HG03565 (cell line): Measurements from ENCODE around the gene RENBP.
"Not testable (repeated sequence)": the region's sequence is repeated elsewhere in the genome, so short reads cannot be mapped to it uniquely, and the experiment has no call there.

Experiments
- ATAC-seq: cut with Tn5 transposase; IDR thresholded peaks from one replicate; pipeline ENCODE4 v1.9.1; 2021; ENCODE audit warnings: mild to moderate bottlenecking, moderate library complexity; ENCODE audit not compliant: unreplicated experiment

RENBP gene

GRCh38 chrX:153944140-153944799 lies at the start of gene RENBP:
Gene RENBP (minus strand): TSS chrX:153944643. CDS start chrX:153944610, 33 bp downstream.
- no peak for ATAC-seq

GRCh38 chrX:153993978-153994377 lies 49.5 kb upstream of the RENBP start:
- no peak for ATAC-seq

DNA sequence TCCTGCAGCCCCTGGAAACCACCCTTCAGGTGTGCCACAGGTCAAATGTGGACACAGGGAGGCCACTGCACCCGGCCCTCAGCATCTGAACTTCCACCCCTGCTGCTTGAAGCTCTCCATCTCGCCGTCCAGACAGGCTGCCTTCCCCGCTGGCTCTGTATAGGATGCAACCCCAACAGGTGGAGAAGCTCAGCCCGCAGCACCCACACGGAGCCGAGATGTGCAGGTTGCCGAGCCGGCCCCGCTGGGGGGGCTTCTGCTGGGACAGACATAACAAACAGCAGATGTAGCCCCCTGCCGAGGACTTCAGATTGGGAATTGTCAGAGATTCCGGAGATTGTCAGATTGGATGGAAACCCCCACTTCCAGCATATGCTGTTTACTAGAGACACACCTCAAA lies 48.6 kb upstream of the RENBP start:
- ATAC-seq: no peak

GRCh38 chrX:153992180-153992579 lies 47.7 kb upstream of the RENBP start:
- no peak for ATAC-seq

DNA sequence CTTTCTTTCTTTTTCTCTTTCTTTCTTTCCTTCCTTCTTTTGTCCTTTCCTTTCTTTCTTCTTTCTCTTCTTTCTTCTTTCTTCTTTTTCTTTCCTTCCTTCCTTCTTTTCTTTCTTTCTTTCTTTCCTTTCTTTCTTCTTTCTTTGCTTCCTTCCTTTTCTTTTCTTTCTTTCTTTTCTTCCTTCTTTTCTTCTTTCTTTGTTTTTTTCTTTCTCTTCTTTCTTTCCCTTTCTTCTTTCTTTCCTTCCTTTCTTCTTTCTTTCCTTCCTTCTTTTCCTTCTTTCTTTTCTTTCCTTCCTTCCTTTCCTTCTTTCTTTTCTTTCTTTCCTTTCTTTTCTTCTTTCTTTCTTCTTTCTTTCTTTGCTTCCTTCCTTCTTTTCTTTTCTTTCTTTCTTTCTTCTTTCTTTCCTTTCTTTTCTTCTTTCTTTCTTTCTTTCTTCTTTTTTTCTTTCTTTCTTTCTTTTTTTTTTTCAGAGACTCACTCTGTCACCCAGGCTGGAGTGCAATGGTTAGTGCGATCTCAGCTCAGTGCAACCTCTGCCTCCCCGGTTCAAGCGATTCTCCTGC lies 46.7 kb upstream of the RENBP start:
- no peak for ATAC-seq

DNA sequence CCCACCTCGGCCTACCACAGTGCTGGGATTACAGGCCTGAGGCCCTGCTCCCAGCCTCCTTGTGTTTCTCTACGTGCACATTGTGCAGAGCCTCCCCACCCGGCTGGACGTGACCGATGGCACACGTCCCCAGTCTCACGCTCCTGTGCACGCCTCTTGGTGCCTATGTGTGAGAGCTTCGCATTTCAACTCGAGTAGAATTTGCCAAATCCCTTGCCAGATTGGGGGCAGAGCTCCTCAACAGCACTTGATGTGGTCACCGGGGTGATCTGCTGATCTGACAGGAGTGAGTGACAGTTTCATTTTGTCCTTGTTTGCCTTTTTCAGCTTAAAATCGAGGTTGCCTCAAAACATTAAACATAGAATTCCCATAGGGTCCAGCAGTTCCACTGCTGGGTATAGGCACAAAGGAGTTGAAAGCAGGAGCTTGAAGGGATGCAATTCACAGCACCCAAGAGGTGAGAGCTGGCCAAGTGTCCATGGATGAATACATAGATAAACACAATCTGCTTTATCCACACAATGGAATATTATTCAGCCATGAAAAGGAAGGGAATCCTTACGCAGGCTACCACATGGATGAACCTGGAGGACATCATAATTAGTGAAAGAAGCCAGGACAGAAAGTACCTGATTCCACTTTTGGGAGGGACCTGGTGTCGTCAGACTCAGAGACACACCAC lies 45.7 kb upstream of the RENBP start:
- no peak for ATAC-seq

GRCh38 chrX:153988493-153988892 lies 44.0 kb upstream of the RENBP start:
- ATAC-seq: no peak

GRCh38 chrX:153984351-153985178 lies 40.1 kb upstream of the RENBP start:
- no peak for ATAC-seq

- no peak for ATAC-seq
Observed at GRCh38 chrX:153983321-153983801, 38.9 kb upstream of the RENBP start.

DNA sequence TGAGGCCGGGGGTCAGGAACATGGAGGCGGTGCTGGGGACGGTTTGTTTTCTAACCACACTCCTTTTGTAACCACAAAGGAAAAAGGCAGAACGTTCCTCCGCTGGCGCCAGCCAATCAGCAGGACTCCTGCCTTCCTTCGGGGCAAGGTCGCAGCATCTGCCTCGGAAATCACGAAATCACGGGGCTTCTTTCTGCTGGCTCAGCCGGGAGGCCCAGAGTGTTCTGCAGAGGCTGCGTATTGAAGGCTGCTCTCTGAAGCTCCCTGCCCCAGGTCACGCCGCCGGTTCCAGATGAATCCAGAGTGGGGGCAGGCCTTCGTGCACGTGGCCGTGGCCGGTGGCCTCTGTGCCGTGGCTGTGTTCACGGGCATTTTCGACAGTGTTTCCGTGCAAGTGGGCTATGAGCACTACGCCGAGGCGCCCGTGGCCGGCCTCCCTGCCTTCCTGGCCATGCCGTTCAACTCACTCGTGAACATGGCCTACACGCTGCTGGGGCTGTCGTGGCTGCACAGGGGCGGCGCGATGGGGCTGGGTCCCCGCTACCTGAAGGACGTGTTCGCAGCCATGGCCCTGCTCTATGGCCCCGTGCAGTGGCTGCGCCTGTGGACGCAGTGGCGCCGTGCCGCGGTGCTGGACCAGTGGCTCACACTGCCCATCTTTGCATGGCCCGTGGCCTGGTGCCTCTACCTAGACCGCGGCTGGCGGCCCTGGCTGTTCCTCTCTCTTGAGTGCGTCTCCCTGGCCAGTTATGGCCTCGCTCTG lies 37.5 kb upstream of the RENBP start:
- no peak for ATAC-seq

DNA sequence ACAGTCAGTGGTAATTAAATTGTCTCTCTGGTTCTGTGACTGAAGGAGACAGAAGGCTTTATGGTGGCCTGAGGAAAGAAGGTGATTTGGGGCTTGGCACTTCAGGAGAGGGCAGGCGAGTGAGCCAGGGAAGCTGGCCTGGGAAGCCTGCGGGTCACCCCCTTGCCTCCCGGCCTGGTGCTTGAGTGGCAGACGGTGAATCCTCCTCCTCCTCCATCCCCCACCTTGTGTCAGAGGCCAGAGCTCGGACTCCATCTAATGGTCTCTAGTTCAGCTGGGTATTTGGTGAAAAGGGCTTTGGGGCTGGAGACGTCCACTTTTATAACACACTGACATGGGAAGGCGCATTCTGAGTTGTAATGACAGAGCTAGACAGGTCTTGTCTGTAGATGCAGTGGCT lies 36.8 kb upstream of the RENBP start:
- no peak for ATAC-seq

GRCh38 chrX:153980394-153980793 lies 36.0 kb upstream of the RENBP start:
- ATAC-seq: not testable (repeated sequence)

DNA sequence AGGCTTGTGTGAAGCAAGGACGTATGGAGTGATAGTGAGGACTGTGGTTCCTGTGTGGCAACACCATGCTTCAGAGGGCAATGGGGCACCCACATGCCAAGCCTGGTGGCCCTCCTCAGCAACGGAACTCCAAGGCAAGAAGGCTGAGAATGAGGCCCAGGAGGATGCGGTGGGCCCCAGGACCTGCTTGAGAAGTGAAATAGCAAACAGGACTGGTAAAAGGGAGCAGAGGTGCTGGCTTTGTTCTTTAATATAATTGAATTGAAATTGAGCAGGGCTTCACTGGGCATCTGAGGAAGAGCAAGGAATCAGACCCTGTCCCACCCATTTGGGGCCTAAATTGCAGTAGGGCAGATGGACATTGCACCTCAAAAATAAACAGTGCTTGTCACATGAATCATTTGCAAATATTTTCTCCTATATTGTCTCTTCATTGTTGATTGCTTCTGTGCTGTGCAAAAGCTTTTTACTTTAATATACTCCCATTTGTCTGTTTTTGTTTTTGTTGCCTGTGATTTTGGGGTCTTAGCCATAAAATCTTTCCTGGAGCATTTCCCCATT lies 30.4 kb upstream of the RENBP start:
- ATAC-seq: no peak

GRCh38 chrX:153974003-153974725 lies 29.7 kb upstream of the RENBP start:
- no peak for ATAC-seq

- ATAC-seq: no peak
Observed at GRCh38 chrX:153973127-153974002, 28.9 kb upstream of the RENBP start.

- ATAC-seq: peak; percentile 43
Observed at GRCh38 chrX:153972368-153973126, 28.1 kb upstream of the RENBP start, which contains the start of gene TMEM187. Gene TMEM187 (plus strand): TSS chrX:153972754. CDS start chrX:153982063, 9,309 bp downstream.

- peak; percentile 23 for ATAC-seq
Observed at GRCh38 chrX:153971450-153972367, 27.3 kb upstream of the RENBP start, which contains the start of gene HCFC1. Gene HCFC1 (minus strand): TSS chrX:153971818. CDS start chrX:153970840, 978 bp downstream.
